Activated CD8-positive, alpha-beta T cell treated with anti-CD3 and anti-CD28 coated beads for 36 hours (primary cell): Measurements from ENCODE around the gene ACSM6. TPM values are rescaled to one million over a fixed set of nuclear protein-coding genes. Genes with fewer than 3 reads are reported as not detected.

Source experiments
- ATAC-seq: fragments of 200-7000 bp; cut with Tn5 transposase; one replicate; pipeline ENCODE4 v1.10.0; 2021; ENCODE audit warnings: mild to moderate bottlenecking, moderate library complexity
- CTCF ChIA-PET: fragments of 350-600 bp; sonication (Branson Sonifier 250); formaldehyde crosslinking; loops from one replicate; lab custom pipeline; 2021; ENCODE audit warnings: antibody characterized with exemption; lab: Charles Lee
- POLR2A ChIA-PET: fragments of 350-600 bp; sonication (Branson Sonifier 250); formaldehyde crosslinking; loops from one replicate; lab custom pipeline; 2021; ENCODE audit warnings: antibody characterized with exemption; lab: Charles Lee
- DNase-seq: peaks from one replicate; pipeline ENCODE4 v3.0.0-alpha.2; 2020
- H3K27ac Mint-ChIP-seq: one replicate; pipeline ENCODE4 v1.8.0; 2021; ENCODE audit warnings: mild to moderate bottlenecking, mixed read lengths
- H3K27me3 Mint-ChIP-seq: one replicate; pipeline ENCODE4 v1.8.0; 2021; ENCODE audit warnings: mixed read lengths
- H3K36me3 Mint-ChIP-seq: one replicate; pipeline ENCODE4 v1.8.0; 2021; ENCODE audit warnings: low read depth, mixed read lengths
- H3K4me1 Mint-ChIP-seq: one replicate; pipeline ENCODE4 v1.8.0; 2021; ENCODE audit warnings: low read depth, mixed read lengths
- H3K4me3 Mint-ChIP-seq: one replicate; pipeline ENCODE4 v1.8.0; 2021; ENCODE audit warnings: mild to moderate bottlenecking, moderate library complexity, mixed read lengths
- H3K9me3 Mint-ChIP-seq: one replicate; pipeline ENCODE4 v1.8.0; 2021; ENCODE audit warnings: mixed read lengths
- intact Hi-C: fragments of 100-400 bp; cut with micrococcal nuclease; formaldehyde crosslinking; loops from one replicate; pipeline ENCODE4 v1.10.0; 2022
- total RNA-seq, 2 experiments: library from RNA; stranded (reverse); gene quantifications; one replicate each; pipeline ENCODE4 v1.2.3, GENCODE V29; 2021
- TF ChIP-seq, protein P1 (sequence below): fragments of 200-600 bp; IDR thresholded peaks from one replicate; pipeline ENCODE4 v1.8.0; 2022; ENCODE audit warnings: antibody characterized with exemption, mild to moderate bottlenecking

Gene ACSM6
- total RNA-seq, 2 experiments from 2014 or later: not detected

DNA sequence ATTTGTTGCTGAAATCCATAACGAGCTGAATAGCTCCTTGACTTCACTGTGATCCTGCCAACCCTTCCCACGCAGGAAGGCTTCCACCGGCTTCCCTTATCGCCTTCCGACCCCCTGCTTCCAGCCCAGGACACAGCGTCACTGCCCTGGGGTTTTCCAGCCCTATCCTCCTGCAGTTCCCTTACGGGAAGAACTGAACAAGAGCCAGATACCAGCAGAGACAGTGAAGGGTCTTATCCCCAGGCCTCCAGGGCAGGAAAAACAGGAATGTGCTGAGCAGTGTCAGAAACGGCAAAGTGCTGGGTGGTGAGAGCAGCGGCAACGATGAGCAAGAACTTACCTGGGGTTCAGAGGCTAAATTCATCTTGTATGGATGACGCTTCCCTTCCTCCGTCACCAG is 74.4 kb downstream of the ACSM6 start:
- DNase-seq (no peak), ATAC-seq (no peak)
- CTCF ChIA-PET: interaction anchor here (1.4 to 1.6 kb wide), 2 partner anchors 10 to 94 kb away, joined by 3 to 4 read pairs; no protein-coding TSS in a partner anchor
- TF ChIP-seq, protein P1, sequence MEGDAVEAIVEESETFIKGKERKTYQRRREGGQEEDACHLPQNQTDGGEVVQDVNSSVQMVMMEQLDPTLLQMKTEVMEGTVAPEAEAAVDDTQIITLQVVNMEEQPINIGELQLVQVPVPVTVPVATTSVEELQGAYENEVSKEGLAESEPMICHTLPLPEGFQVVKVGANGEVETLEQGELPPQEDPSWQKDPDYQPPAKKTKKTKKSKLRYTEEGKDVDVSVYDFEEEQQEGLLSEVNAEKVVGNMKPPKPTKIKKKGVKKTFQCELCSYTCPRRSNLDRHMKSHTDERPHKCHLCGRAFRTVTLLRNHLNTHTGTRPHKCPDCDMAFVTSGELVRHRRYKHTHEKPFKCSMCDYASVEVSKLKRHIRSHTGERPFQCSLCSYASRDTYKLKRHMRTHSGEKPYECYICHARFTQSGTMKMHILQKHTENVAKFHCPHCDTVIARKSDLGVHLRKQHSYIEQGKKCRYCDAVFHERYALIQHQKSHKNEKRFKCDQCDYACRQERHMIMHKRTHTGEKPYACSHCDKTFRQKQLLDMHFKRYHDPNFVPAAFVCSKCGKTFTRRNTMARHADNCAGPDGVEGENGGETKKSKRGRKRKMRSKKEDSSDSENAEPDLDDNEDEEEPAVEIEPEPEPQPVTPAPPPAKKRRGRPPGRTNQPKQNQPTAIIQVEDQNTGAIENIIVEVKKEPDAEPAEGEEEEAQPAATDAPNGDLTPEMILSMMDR: no peak
- H3K27me3 Mint-ChIP-seq: no peaks in the 10 kb centered on the region
- POLR2A ChIA-PET: no interaction called here
- intact Hi-C loops: no loop called here
- no peaks in the 10 kb centered on the region for H3K4me1 Mint-ChIP-seq
- H3K27ac Mint-ChIP-seq: no peak overlapping the region
- no peaks in the 10 kb centered on the region for H3K36me3 Mint-ChIP-seq
- H3K4me3 Mint-ChIP-seq: no peak overlapping the region
- H3K9me3 Mint-ChIP-seq: no peaks in the 10 kb centered on the region

DNA sequence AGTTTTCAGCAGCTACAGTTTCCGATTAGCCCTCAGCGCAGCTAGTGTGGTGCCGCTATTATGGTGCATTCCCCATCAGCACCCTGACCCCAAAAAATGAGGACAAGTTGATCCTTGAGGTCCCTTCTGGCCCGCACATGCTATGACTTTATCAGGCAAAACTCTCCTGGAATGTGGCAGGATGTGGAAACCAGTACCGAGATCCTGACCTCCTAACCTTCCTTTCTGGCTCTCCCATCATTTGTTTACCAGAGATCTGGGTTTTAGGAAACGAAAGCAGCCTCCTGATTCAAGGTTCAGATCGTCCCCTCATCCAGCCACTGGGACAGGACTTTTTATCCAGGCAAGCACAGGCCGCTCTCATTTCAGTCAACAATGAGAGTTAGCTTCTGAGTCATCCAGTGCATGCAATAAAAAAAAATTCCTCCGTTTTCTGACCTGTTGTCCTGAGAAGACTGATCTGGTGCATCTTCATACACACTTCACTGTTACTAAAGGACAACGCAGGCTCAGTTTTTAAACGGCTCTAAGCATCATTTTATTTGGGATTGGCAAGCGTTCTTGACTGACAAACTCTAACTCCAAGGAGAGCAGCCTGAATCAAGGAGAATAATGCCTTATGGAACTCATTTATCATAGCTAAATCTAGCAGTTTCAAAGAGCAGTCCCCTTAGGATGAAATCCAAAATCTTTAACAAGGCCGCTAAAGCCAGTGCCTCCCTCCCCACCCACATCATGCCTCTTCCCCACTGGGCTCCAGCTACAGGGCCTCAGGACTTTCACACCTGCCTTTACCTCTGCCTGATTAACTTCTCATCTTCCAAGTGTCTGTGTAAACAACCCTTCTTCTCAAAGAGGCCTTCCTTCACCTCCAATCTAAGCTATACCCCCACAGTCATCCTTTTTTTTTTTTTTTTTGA is 79.6 kb downstream of the ACSM6 start:
- ChIA-PET POLR2A (no interaction called here), CTCF (interaction anchor here (1.5 kb wide), 1 partner anchor 28 kb away, joined by 4 read pairs; no protein-coding TSS in a partner anchor)
- DNase-seq (no peak), ATAC-seq (no peak)
- Mint-ChIP-seq H3K27ac (no peak overlapping the region), H3K9me3 (no peaks in the 10 kb centered on the region), H3K36me3 (no peaks in the 10 kb centered on the region), H3K4me3 (no peak overlapping the region), H3K4me1 (no peaks in the 10 kb centered on the region), H3K27me3 (no peaks in the 10 kb centered on the region)
- TF ChIP-seq, protein P1: no peak
- intact Hi-C loops: no loop called here

DNA sequence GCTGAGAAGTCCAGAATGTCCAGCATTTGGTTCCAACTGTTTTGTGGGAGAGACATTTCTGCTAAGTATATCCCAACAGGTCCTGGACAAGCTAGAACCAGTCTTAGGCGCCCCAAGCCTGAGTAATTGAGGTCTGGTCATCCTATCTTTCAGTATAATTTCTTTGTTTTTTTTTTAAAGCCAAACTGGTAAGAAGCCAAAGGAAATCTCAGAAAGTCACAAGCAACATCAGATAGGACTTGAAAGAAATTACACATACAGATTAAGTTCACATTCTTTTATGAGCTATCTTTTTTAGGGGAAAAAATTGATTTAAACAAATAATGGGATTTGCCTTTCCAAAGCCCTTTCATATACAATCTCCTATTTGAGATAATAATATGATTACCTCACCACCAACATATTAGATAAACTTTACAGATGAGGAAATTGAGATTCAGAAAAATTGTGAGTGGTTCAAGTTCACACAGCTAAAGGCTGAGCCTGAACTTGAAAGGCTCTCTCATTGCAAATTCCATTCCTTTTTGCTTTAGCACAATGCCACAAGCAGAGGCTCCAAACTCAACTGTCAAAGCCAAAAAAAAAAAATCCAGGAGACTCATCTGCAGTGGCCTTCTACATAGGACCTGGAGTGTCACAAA is 81.8 kb downstream of the ACSM6 start:
- no peaks in the 10 kb centered on the region for H3K27me3 Mint-ChIP-seq
- ATAC-seq: no peak
- intact Hi-C loops: no loop called here
- CTCF ChIA-PET: no interaction called here
- no peaks in the 10 kb centered on the region for H3K9me3 Mint-ChIP-seq
- no peaks in the 10 kb centered on the region for H3K36me3 Mint-ChIP-seq
- H3K4me1 Mint-ChIP-seq: no peaks in the 10 kb centered on the region
- TF ChIP-seq, protein P1: no peak
- H3K4me3 Mint-ChIP-seq: no peak overlapping the region
- POLR2A ChIA-PET: no interaction called here
- no peak overlapping the region for H3K27ac Mint-ChIP-seq
- DNase-seq: no peak

DNA sequence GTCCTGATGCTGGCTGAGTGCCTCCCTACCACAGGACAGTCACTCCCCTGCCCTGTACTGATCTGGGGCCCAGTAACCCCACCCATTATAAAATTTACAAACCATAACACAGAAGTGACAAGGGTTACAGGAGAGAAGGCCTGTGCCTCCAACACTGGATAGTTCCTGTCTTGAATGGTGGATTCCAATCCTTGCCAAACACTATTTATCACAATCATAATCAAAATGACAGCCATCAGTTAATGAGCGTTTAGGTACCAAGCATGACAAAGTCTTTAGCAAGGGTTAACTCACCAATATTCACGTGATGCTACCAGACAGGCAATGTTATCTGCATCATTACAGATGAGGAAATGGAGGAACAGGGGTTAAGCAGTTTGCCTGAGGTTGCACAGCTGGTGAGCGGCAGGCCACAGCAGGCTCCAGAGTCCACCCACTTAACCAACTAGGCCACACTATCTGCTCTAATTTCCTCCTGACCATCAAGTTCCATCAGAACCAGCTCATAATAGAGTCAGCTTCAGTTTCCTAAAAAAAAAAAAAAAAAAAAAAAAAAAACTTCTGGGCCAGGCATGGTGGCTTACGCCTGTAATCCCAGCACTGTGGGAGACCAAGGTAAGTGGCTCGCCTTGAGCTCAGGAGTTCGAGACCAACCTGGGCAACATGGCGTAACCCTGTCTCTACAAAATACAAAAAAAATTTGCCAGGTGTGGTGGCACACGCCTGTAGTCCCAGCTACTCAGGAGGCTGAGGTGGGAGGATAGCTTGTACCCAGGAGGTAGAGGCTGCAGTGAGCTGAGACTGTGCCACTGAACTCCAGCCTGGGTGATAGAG is 82.5 kb downstream of the ACSM6 start:
- no peak for DNase-seq
- Mint-ChIP-seq H3K36me3 (no peaks in the 10 kb centered on the region), H3K4me1 (no peaks in the 10 kb centered on the region), H3K27ac (no peak overlapping the region), H3K4me3 (no peak overlapping the region), H3K27me3 (no peaks in the 10 kb centered on the region), H3K9me3 (no peaks in the 10 kb centered on the region)
- no peak for ATAC-seq
- ChIA-PET CTCF (no interaction called here), POLR2A (no interaction called here)
- TF ChIP-seq, protein P1: no peak
- intact Hi-C loops: no loop called here
